NCI-H1092 (cell line): ENCODE results near the gene AP1S1.

ENCODE experiments used
- DNase-seq: peaks from one replicate; lab custom pipeline; 2025; lab: John Stamatoyannopoulos, UW

Gene AP1S1

DNA sequence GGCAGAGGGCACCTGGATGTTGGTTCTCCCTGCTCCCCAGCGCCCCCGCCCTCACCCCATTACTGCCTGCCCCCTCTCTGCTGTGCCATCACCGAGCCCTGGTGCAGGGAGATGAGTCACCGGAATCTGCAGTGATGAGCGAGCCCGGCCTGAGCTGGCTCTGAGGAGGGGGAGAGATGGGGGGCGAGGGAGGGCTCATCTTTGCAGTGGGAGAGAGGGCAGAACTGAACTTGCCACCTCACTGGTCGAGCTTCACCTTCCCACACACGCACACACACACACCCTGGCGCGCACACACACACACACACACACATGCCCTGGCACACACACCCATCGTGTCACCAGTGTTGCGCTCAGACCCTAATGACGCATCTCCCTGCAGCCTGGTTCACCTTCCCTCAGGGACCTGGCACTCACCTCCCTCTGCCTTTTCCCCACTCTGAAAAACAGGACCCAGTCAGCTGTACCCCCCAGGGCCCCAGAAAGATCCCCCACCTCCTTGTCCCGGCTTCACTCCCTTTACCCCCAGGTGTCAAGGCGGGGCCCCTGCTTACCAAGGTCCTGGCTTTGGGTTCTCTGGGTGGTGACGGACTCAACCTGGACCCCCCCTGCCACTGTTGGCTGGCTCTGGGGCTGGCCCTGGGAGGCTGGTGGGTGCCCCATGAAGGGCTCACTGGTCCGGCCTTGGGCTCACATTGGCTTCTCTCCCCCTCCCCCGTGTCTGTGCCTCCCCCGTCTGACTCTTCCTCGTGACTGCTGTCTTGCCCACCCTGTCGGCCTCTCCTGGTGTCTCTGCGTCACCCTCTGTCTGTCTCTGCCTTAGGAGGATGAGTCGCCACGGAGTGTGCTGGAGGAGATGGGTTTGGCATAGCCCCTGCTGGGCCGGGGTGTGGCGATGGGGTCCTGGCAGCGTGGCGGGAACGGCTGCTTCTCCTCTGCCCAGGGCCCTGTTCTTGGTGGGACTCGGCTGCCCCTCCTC, 5.7 kb downstream of the AP1S1 start:
- no peak for DNase-seq

DNA sequence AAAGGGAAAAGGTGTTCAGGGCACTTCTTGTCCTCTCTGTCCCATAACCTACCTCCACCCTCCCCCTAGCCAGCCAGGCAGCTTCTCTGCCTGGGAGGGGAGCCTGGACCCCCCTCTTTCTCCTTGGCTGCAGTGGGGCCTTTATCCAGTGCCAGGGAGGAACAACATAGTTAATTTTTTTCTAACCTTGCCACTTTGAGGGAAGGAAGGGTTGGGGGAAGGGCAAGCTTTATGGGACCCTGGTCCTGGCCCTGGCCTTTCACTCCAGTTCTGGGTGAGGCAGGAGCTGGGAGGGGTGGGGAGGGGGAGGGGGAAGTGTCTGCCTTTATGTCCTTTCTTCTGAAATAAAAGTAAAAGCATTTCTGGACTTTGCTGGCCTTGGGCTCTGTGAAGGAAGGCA, 6.6 kb downstream of the AP1S1 start:
- no peak for DNase-seq

DNA sequence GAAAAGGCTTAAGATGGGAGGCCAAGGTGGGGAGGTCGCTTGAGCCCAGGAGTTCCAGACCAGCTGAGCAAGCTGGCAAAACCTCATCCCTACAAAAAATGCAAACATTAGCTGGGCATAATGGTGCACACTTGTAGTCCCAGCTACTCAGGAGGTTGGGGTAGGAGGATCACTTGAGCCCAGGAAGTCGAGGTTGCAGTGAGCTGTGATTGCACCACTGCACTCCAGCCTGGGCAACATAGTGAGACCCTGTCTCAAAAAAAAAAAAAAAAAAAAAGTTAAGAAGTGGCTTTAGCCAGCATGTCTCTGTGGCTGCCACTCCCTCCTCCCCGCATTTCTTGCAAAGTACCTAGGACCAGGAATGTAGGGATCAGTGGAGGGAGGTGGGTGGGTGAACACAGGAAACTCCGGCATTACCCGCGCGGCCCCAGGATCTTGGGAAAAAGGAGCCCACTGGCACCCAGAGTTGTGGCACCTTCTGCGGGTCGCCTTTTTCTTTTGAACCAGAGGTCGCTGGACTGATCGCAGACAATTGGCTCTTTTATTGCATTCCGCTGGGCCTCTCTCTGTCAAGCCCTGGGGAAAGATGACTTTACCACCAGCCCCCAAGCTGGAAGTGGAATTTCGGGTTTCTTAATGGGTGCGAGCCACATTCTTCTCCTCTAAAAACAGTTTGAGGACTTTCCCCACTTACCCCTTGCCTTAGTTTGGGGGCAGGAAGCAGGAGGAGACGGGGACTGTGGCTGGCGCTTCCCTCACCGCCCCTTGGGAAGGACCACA, 7.6 kb downstream of the AP1S1 start:
- DNase-seq: no peak

- DNase-seq: peak; percentile 61
Measured at GRCh38 chr7:101162551-101163278, 8.4 kb downstream of the AP1S1 start.

- peak; percentile 60 for DNase-seq
Measured at GRCh38 chr7:101163279-101164070, 9.2 kb downstream of the AP1S1 start.

- no peak for DNase-seq
Measured at GRCh38 chr7:101164071-101164840, 10.0 kb downstream of the AP1S1 start.

DNA sequence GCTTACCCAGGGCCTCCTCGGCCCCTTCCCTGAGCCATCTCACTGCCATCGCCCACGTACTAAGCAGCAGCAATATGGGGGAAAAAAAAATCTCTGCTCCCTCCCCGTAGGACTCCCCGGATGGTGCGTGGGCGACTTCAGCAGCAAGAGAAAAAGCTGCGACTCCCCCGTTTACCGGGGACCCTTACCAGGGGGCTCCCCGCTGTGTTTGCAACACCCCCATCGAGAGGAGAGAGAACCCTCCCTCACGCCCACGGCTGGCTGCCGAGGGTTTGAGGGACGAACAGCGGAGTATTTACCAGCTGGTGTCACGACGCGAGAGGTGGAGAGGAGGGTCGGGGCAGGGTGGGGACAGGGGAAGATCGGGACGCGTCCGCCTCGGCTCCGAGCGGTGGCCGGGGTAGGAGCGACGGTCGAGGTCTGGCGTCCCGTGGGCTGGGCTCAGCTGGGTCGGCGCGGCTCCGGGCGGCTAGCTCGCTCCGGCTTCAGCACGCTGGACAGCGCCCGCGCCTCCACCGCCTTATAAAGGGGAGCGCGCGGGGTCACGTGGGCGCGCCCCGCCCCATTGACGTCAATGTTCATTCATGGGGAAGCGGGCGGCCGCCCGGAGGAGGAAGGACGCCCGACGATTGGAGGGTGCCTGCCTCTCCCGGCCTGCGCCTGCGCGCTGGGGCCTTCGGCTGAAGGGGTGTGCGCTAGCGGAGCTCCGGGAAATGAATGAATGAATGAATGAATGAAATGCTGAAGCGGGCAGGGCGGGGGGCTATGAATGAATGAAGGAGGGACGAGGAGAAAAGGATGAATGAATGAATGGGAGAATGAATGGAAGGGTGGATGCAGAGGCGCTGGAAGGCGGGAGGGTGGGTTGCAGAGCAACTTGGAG, 11.0 kb downstream of the AP1S1 start, which contains the start of gene VGF:
Gene VGF (minus strand): TSS at position 495 of the 883 bp plus-strand sequence. CDS start 726 bp downstream, outside the sequence.
- peak; percentile 94 for DNase-seq

GRCh38 chr7:101165958-101166647, 11.8 kb downstream of the AP1S1 start:
- no peak for DNase-seq

DNA sequence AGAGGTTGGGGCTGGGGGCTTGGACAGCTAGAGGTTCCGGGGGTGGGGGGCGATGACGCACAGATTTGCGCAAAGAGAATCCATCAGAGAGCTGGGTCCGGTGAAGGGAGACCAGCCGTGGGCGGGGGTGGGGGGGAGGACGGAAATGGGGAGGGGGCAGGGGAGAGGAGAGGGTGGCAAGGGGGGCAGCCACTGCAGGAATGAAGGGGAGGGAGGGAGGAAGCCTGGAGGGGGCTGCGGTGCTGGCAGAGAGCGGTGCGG, 12.3 kb downstream of the AP1S1 start:
- no peak for DNase-seq

GRCh38 chr7:101166909-101167644, 12.8 kb downstream of the AP1S1 start:
- DNase-seq: no peak

GRCh38 chr7:101167645-101168411, 13.6 kb downstream of the AP1S1 start:
- no peak for DNase-seq

GRCh38 chr7:101168412-101169049, 14.3 kb downstream of the AP1S1 start:
- DNase-seq: no peak

DNA sequence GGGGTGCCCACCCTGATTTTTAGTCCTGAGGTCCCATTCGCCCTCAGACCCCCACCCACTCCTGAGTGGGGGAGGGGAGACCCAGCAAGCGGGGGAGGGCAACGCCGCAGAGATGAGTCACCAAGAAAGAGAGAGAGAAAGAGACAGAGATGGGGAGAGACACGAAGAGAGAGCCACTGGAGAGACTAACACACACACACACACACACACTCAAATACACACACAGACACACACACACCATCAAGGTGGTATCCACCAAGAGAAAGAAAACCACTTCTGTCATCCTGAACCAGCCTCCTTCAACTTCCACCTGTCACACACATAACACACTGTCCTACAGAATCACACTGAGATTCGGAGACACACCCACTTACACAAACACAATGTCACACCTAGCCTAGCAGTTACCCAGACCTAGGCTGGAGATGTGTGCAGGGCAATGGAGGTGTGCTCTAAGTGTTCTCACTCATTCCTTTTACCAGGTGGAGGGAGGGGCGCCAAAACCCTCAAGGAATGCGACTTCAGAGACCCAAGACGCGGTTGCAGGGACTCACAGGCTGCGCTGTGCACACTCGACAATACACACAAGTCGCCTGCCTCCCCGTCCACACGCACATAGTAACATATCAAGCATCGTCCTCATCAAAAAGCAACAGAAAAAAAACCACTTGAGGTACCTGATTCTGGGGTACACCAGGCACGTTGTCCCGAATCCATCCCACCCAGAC, 15.0 kb downstream of the AP1S1 start:
- no peak for DNase-seq

GRCh38 chr7:101169838-101170551, 15.7 kb downstream of the AP1S1 start:
- DNase-seq: peak; percentile 51

- no peak for DNase-seq
Measured at GRCh38 chr7:101170617-101171441, 16.6 kb downstream of the AP1S1 start.
